HepG2 (cell line): ENCODE data around the gene MAMSTR. TPM values are rescaled to one million over a fixed set of nuclear protein-coding genes. Genes with fewer than 3 reads are reported as not detected.

Source experiments
- DPF2 ChIP-seq: sonication (generic); formaldehyde crosslinking; IDR thresholded peaks from 2 replicates; pipeline ENCODE4 v1.4.0; 2020; ENCODE audit warnings: mild to moderate bottlenecking, low read depth, missing genetic modification reagents, borderline replicate concordance
- EP300 ChIP-seq, 3 experiments: sonication (generic) in 1 of 3; formaldehyde crosslinking in 1 of 3; IDR thresholded peaks; 2 replicates each; pipeline versions ENCODE4 v1.5.1 to v1.6.1; 2011 to 2020; ENCODE audit warnings: low read depth in 2 of 3, low read length in 2 of 3, borderline replicate concordance in 1 of 3, improper control_type of control experiment in 1 of 3, mild to moderate bottlenecking in 1 of 3, missing genetic modification reagents in 1 of 3, moderate library complexity in 1 of 3
- GABPB1 ChIP-seq: IDR thresholded peaks from 2 replicates; pipeline ENCODE4 v1.6.1; 2016; ENCODE audit warnings: mild to moderate bottlenecking, missing genetic modification reagents, moderate library complexity, missing compliant biosample characterization
- HDAC2 ChIP-seq: sonication (generic); formaldehyde crosslinking; IDR thresholded peaks from 2 replicates; pipeline ENCODE4 v1.4.0; 2020; ENCODE audit warnings: missing genetic modification reagents
- HDAC6 ChIP-seq: fragments of 200-600 bp; sonication (generic); IDR thresholded peaks from 2 replicates; pipeline ENCODE4 v1.7.0; 2017; ENCODE audit warnings: mild to moderate bottlenecking, antibody characterized with exemption, low read length, low read depth
- HNRNPL ChIP-seq: fragments of 200-400 bp; formaldehyde crosslinking; IDR thresholded peaks from 2 replicates; pipeline ENCODE4 v1.6.1; 2017; ENCODE audit warnings: mild to moderate bottlenecking, low read depth, low read length
- IKZF5 ChIP-seq: IDR thresholded peaks from 2 replicates; pipeline ENCODE4 v1.6.1; 2018; ENCODE audit warnings: missing genetic modification reagents, mild to moderate bottlenecking, missing compliant biosample characterization
- KDM6A ChIP-seq: IDR thresholded peaks from 2 replicates; pipeline ENCODE4 v1.6.1; 2016; ENCODE audit warnings: low read depth
- KLF15 ChIP-seq: sonication (generic); formaldehyde crosslinking; IDR thresholded peaks from 2 replicates; pipeline ENCODE4 v1.8.1; 2023; ENCODE audit warnings: borderline replicate concordance, mild to moderate bottlenecking, inconsistent platforms, missing genetic modification reagents, mixed read lengths
- LCORL ChIP-seq, 2 experiments: fragments of 450-650 bp in 1 of 2; sonication (generic) in 1 of 2; formaldehyde crosslinking in 1 of 2; IDR thresholded peaks; 2 replicates each; pipeline versions ENCODE4 v1.5.0 to v1.6.1; 2017 to 2020; ENCODE audit warnings: antibody characterized with exemption in 1 of 2, missing genetic modification reagents in 1 of 2
- MBNL3 ChIP-seq: fragments of 250-450 bp; sonication (Bioruptor Pico); conservative IDR thresholded peaks from 2 replicates; pipeline ENCODE4 v1.8.0; 2022; ENCODE audit warnings: mild to moderate bottlenecking, inconsistent platforms
- NCOA1 ChIP-seq: sonication (generic); formaldehyde crosslinking; IDR thresholded peaks from 2 replicates; pipeline ENCODE4 v1.9.0; 2021; ENCODE audit warnings: missing genetic modification reagents
- NFIB ChIP-seq: sonication (generic); formaldehyde crosslinking; IDR thresholded peaks from 2 replicates; pipeline ENCODE4 v1.9.0; 2021; ENCODE audit warnings: missing genetic modification reagents, mild to moderate bottlenecking, borderline replicate concordance
- NFKB2 ChIP-seq: sonication (generic); formaldehyde crosslinking; IDR thresholded peaks from 2 replicates; pipeline ENCODE4 v1.4.0; 2020; ENCODE audit warnings: missing genetic modification reagents, borderline replicate concordance
- NFKBIZ ChIP-seq: IDR thresholded peaks from 2 replicates; pipeline ENCODE4 v1.6.1; 2018; ENCODE audit warnings: missing genetic modification reagents, missing compliant biosample characterization
- NR2F1 ChIP-seq, 2 experiments: fragments of 450-650 bp in 1 of 2; formaldehyde crosslinking in 1 of 2; IDR thresholded peaks; 2 replicates each; pipeline versions ENCODE4 v1.5.0 to v1.6.1; 2016 to 2020; ENCODE audit warnings: mild to moderate bottlenecking in 1 of 2, missing compliant biosample characterization in 1 of 2, missing genetic modification reagents in 1 of 2, moderate library complexity in 1 of 2
- REL ChIP-seq: sonication (generic); formaldehyde crosslinking; conservative IDR thresholded peaks from 2 replicates; pipeline ENCODE4 v1.8.0; 2022; ENCODE audit warnings: mild to moderate bottlenecking, missing genetic modification reagents, moderate library complexity
- YY1 ChIP-seq: IDR thresholded peaks from 2 replicates; pipeline ENCODE4 v1.6.1; 2011; ENCODE audit warnings: low read length, low read depth, moderate library complexity, mild to moderate bottlenecking; ENCODE audit not compliant: insufficient read depth, insufficient replicate concordance
- ZBTB42 ChIP-seq: sonication (generic); formaldehyde crosslinking; IDR thresholded peaks from 2 replicates; pipeline ENCODE4 v1.5.0; 2020; ENCODE audit warnings: mild to moderate bottlenecking, missing genetic modification reagents
- ZNF264 ChIP-seq: sonication (generic); formaldehyde crosslinking; IDR thresholded peaks from 2 replicates; pipeline ENCODE4 v1.4.0; 2020; ENCODE audit warnings: missing genetic modification reagents
- ZNF281 ChIP-seq: sonication (generic); formaldehyde crosslinking; IDR thresholded peaks from 2 replicates; pipeline ENCODE4 v1.4.0; 2020; ENCODE audit warnings: missing genetic modification reagents, borderline replicate concordance
- ZNF720 ChIP-seq: sonication (generic); formaldehyde crosslinking; IDR thresholded peaks from 2 replicates; pipeline ENCODE4 v1.4.0; 2020; ENCODE audit warnings: missing genetic modification reagents
- ZNF792 ChIP-seq: IDR thresholded peaks from 2 replicates; pipeline ENCODE4 v1.6.1; 2016
- polyA plus RNA-seq, 8 experiments: library from polyadenylated mRNA; depleted of rRNA in 3 of 8; stranded (reverse) in 7 of 8; unstranded in 1 of 8; fragments of >200 nt; fragmentation: Illumina TruSeq in 4 of 8; extraction: Trizol in 4 of 8; gene quantifications; 2 replicates each; pipeline versions ENCODE4 v1.2.1 to v1.2.3, GENCODE V29; 2011 to 2016; ENCODE audit warnings: low read depth in 4 of 8, missing spikeins in 1 of 8, mixed read lengths in 1 of 8; ENCODE audit not compliant: insufficient read depth in 1 of 8
- total RNA-seq, 5 experiments: library from RNA; depleted of rRNA; stranded (reverse); fragments of >200 nt; fragmentation: Illumina TruSeq; extraction: Trizol; gene quantifications; 2 replicates each; pipeline ENCODE4 v1.2.3, GENCODE V29; 2016; ENCODE audit warnings: low read depth in 1 of 5
- TF ChIP-seq, protein P1 (sequence below): sonication (generic); formaldehyde crosslinking; IDR thresholded peaks from 2 replicates; pipeline ENCODE4 v1.5.0; 2020; ENCODE audit warnings: mild to moderate bottlenecking, missing genetic modification reagents

Gene MAMSTR
- total and polyA plus RNA-seq, 2 of the 13 experiments (the other 11 are each of a cell fraction or from before 2014, with no cell fraction given), result 2.2 to 2.4 TPM

DNA sequence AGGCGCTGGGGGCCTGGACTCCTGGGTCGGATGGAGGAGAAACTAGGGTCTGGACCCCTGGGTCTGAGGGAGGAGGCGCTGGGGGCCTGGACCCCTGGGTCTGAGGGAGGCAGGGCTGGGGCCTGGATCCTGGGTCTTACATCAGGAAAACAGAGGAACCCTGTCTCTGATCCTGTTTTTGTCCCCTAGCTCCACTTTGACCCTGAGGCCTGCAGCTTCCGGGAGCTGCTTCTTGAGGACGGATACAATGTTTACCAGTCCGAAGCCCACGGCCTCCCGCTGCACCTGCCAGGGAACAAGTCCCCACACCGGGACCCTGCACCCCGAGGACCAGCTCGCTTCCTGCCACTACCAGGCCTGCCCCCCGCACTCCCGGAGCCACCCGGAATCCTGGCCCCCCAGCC is 38.2 kb upstream of the MAMSTR start (continued):
- TF ChIP-seq ZNF281 (CRISPR knock-in tag) (peak; percentile 23; the same call in 1 of the 2 replicates), KDM6A (CRISPR knock-in tag) (peak; percentile 37; the same call in 1 of the 2 replicates), NFKB2 (CRISPR knock-in tag) (no peak), NCOA1 (CRISPR knock-in tag) (no peak), YY1 (no peak), NFKBIZ (CRISPR knock-in tag) (no peak), NFIB (CRISPR knock-in tag) (no peak), NR2F1 (CRISPR knock-in tag; IDR thresholded peaks at IDR 0.05) (0 out of 4 replicates have a peak, but pooled peaks of 1 of the 2 experiments have one; percentile 35), IKZF5 (0 out of 2 replicates have a peak, but pooled peaks have one; percentile 20), ZNF792 (CRISPR knock-in tag) (no peak), ZNF264 (CRISPR knock-in tag) (peak; percentile 42; the same call in 1 of the 2 replicates), GABPB1 (CRISPR knock-in tag) (peak; percentile 72), ZBTB42 (CRISPR knock-in tag) (no peak), HDAC2 (CRISPR knock-in tag) (peak; percentile 47; the same call in 1 of the 2 replicates), DPF2 (CRISPR knock-in tag) (peak; percentile 61; the same call in 1 of the 2 replicates), ZNF720 (no peak), MBNL3 (CRISPR knock-in tag) (no peak), EP300 (IDR thresholded peaks at IDR 0.05; ENCODE audit: low read depth in 2 of 2, low read length in 2 of 2) (peak in 1 of 2 experiments; percentile 41; a peak in 1 of 4 replicates), EP300 (CRISPR knock-in tag; IDR thresholded peaks at IDR 0.05; ENCODE audit: borderline replicate concordance) (no peak; the same call in 1 of the 2 replicates), HDAC6 (no peak), REL (CRISPR knock-in tag) (no peak), LCORL (IDR thresholded peaks at IDR 0.05) (no peak), LCORL (CRISPR knock-in tag; IDR thresholded peaks at IDR 0.05) (0 out of 2 replicates have a peak, but pooled peaks have one; percentile 53), KLF15 (no peak), HNRNPL (no peak)
- TF ChIP-seq, protein P1, sequence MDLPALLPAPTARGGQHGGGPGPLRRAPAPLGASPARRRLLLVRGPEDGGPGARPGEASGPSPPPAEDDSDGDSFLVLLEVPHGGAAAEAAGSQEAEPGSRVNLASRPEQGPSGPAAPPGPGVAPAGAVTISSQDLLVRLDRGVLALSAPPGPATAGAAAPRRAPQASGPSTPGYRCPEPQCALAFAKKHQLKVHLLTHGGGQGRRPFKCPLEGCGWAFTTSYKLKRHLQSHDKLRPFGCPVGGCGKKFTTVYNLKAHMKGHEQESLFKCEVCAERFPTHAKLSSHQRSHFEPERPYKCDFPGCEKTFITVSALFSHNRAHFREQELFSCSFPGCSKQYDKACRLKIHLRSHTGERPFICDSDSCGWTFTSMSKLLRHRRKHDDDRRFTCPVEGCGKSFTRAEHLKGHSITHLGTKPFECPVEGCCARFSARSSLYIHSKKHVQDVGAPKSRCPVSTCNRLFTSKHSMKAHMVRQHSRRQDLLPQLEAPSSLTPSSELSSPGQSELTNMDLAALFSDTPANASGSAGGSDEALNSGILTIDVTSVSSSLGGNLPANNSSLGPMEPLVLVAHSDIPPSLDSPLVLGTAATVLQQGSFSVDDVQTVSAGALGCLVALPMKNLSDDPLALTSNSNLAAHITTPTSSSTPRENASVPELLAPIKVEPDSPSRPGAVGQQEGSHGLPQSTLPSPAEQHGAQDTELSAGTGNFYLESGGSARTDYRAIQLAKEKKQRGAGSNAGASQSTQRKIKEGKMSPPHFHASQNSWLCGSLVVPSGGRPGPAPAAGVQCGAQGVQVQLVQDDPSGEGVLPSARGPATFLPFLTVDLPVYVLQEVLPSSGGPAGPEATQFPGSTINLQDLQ (CRISPR knock-in tag), result no peak
